ENCODE results near the gene SV2C. TPM values are rescaled to one million over a fixed set of nuclear protein-coding genes. Genes with fewer than 3 reads are reported as not detected.

Gene SV2C
- total RNA-seq, 1 donor from 2014 or later = 0.10 TPM

DNA sequence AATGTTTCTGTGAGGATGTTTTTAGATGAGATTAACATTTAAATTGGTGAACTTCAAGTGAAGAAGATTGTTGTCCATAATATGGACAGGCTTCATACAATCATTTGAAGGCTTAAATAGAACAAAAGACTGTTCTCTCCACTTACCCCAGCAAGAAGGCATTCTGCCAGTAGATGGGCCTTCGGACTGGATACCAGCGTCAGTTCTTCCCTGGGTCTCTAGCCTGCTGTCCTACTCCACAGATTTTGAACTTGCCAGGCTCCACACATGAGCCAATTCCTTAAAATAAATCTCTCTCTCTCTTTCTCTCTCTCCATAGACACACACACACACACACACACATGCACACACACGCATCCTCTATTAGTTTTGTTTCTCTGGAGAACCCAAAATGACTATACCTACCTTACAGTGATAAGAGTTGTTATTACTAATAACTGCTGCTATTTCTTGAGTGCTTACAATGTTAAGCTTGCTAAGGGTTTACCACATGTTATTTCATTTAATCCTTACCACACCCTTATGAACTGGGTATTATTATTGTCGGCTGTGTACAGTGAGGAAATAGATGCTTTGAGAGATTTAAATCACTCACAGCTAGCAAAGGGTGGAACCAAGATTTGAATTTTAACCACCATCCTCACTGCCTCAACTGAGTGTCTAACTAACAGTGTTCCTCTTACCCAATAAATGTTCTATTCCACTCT is 300.1 kb downstream of the SV2C start:
- DNase-seq = no peak

GRCh38 chr5:76384189-76384588 is 301.0 kb downstream of the SV2C start:
- no peak for DNase-seq

DNA sequence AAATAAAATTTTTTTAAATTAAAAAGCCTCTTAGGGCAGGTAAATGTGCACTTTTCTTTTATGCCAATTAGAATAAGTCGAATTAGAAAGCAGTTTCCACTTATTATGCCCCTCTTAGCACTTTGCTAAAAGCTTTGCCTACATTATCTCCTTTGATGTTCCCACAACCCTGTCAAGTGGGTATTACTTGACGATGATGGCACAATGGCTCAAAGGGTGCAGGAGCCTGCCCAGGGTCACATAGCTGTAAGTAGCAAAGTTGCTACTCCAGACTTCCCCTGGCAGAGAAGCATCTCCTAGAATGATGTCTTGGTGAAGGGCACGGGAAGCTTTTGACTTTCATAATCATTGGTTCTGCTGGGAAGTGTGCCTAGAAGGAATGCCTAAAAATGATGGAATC is 301.5 kb downstream of the SV2C start:
- no peak for DNase-seq

DNA sequence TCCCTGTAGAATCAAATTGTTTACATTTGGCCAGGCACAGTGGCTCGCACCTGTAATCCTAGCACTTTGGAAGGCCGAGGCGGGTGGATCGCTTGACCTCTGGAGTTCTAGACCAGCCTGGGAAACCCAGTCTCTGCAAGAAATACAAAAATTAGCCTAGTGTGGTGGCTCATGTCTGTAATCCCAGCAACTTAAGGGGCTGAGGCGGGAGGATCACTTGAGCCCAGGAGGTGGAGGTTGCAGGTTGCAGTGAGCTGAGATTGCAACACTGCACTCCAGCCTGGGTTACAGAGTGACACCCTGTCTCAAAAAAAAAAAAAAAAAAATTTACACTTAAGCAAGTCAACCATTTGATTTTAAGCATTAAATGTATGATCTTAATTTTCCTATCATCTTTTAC is 302.4 kb downstream of the SV2C start:
- DNase-seq = no peak

DNA sequence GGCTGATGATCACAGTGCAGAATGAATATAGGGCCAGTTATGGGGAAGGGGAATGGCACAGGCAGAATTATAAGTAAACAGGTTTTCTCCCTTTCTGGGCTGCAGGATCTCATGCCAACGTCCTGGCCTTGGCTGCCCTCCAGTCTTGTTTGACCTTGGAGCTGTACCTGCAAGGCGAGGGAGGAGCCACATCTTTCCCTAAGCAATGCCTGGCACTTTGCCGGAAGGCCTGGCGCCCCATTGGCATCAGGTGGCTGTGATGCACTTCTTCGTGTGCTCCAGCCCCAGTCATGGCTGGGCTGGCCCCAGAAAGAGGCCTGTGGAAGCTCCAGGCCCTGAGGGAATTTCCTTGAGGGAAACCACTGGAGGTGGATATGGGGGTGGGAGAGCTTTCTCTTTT is 303.2 kb downstream of the SV2C start:
- DNase-seq = no peak

DNA sequence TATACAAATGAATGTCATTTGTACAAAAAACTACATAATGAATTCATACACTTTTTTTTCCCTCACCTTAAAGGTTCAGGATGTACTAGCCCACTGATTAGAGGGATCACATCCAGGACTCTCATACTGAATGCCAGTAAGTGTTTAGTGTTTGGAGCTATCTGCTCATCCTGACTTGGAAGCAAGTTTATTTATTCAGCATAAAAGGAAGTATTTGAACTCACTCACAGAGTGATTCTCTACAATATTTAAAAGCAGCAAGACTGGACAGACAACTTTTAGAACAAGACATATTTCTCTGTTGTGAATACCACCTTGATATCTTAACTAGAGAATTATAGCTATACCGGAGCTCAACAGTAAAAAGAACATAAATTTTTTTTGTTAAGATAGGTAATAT is 305.1 kb downstream of the SV2C start:
- no peak for DNase-seq

GRCh38 chr5:76388791-76389512 is 305.8 kb downstream of the SV2C start:
- DNase-seq = no peak

DNA sequence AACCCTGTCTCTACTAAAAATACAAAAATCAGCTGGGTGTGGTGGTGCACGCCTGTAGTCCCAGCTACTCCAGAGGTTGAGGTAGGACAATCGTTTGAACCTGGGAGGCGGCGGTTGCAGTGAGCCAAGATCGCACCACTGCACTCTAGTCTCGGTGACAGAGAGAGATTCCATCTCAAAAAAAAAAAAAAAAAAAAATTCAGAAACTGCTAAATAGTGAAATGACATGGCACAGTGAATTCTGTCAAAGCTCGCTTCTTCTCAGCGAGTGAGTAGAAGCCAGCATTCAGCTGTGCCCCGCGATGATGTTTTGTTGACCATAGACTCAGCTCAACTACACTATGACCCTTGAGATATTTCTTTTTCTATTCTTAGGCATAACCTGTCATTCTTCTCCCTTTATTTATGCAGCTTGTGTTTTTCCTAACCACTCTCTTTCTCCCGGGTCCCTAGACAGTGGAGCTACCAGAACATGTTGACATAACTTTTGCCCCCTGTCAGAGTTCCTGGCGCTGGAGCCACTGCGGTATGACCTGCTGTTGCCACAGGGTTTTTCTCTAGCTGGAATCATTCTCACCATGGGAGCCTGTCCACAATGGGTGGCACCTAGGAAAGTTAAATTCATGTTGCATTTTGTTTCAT is 306.5 kb downstream of the SV2C start:
- no peak for DNase-seq

DNA sequence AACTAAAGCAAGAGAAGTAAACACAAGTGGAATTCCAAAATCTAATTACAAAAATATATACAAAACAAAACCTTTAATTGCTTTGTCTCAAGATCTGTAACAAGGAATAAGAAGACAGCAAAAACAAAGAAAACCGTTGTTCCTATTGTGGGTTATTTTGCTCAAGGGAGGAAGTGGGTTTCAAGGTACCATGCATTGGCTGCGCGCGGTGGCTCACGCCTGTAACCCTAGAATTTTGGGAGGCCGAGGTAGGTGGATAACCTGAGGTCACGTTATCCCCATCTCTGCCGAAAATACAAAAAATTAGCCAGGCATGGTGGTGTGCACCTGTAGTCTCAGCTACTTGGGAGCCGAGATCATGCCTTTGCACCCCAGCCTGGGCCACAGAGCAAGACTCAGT is 307.8 kb downstream of the SV2C start:
- no peak for DNase-seq

DNA sequence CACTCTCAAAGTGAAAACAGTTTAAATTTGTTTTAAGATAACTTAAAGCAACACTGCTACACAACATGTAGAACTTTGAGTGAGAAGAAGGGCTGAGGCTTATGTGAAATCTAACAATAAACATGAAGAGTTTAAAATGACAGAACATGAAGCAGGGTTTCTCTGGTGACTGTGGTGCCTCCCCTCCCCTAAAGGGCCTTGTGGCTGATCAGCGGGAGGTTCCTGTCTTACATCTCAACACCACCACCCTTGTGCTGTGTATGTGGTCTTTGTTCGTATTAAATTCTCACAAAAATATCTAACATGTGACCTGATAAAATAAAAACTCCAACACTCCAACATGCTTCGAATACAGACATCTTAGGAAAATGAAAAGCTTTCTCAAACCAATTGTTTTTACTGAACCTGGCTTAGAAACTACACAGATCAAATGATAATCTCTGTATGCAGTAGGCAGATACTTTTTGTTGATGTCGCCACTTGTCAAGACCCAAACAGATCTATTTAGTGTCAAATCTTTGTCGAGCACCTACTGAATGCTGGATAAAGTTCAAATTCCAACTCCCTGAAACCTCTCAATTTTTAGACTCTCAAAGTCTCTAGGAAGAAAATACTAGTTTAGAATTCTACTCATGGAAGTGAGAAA is 310.0 kb downstream of the SV2C start:
- no peak for DNase-seq

DNA sequence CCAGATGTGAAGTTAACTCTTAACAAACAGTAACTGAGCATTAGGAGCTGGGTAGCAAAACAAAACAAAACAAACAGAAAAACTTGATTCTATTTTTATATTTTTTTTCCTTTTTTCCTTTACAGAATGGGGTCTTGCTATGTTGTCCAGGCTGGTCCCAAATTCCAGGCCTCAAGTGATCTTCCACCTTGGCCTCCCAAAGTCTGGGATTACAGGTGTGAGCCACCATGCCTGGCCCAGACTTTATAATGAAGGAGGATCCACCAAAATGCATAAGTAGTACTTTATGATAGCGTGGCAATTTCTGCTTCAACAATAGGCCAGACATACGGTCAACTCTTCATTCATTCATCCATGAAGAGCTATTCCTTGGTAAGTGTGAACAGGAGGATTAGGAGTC is 314.0 kb downstream of the SV2C start:
- no peak for DNase-seq

DNA sequence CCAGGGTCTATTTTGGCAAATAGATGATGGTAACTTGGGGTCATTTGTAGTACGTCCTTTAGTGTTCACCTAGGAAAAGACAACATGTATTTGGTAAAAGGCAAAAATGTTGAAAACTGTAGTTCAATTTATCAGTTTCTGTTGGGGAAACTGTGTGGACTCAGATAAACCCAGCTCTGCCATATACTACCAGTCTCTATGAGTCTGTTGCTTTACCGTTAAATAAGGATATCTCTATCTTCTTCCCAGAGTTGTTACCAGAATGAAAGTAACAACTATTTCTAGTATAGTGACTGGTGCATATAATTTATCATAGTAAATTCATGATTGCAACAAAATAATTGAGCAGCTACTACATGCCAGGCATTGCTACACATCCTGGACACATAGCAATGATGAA is 316.1 kb downstream of the SV2C start:
- DNase-seq = no peak

DNA sequence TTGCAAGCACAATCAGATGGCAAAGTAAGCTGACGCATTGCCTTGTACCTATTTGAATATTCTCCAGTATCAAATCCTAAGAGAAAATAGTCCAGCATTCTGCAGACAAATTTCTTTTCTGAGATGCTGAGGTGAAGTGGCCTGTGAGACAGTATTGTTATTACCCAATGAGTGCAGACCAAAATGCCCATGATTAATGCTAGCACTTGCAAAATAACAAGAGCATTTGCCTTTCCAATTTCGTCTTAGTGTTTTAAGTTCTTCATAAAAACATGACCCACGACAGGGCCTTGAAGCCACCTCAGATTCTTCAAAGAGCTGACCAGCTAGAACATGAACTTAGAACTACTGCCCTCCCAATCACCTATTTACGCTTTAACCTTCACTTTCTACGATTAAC is 317.3 kb downstream of the SV2C start:
- no peak for DNase-seq

- peak; percentile 27 for DNase-seq
These were observed 318.6 kb downstream of the SV2C start for GRCh38 chr5:76401801-76402250.

DNA sequence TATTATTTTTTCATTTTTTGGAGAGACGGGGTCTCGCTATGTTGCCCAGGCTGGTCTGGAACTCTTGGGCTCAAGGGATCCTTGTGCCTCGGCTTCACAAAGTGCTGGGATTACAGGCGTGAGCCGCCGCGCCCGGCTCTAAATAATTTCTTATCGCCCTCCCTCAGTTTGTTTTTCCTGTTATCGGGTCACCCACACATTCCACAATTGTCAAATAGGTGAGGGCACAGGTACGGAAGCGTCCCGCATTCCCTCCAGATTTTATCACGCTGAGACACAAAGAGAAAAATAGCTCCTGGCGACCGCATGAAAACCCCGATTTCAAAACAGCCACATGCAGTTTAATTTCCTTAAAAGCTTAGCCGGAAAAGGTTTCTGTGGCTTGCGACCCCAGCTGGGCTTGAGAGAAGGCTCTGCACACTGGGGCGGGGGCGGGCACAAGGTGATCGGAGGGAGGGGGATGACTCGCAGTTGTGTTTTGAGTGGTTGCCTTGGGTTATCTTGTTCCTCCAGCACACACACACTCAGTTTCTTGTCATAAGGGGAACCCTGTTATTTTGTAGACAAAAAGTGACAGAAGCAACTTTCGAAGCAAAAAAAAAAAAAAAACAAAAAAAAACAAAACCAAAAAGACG is 319.2 kb downstream of the SV2C start:
- DNase-seq = peak; percentile 72

DNA sequence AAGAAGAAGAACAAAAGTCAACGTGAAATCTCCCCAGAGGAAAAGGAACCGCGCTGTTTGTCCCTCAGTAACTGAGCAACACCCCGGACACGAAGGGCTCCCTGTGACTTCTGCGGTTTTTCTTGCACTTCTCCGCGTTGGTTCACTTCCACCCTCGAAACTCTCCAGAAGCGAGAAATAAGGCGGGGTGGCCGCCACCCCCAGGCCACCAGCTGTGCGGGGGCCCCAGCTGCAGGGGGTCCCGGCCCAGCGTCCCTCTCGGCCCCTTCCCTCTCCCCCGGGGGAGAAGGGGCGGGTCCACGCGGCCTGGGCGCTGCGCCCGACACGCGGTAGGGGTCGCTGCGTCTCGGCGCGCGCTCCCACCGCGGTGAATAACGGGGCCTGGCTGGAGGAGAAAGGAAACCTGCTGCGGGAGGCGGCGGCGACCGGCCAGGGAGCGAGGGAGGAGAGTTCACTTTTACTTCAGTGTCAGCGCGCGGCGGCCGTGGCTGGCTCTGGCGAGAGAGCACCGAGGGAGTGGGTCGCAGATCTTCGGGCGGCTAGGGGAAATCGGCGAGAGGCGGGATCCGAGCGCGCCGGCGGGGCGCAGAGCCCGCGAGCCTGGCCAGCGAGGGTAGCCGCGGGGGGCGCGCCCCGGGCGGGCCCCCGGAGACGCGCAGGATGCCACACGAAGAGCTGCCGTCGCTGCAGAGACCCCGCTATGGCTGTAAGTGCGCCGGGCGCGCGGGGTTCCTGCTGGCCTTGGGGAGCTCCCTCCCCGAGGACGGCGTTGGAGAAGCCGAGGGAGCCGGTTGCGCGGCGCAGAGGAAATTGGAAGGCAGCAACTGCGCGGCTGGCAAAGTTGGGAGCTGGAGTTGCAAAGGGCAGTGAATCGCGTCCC is 319.9 kb downstream of the SV2C start, which contains the start of gene IQGAP2:
Gene IQGAP2, plus strand, starts transcription at position 400 of the 880 bp plus-strand sequence. Its CDS starts 261 bp downstream, at position 661.
- peak; percentile 72 for DNase-seq

Small RNA genes lying within 50 kb of the gene (small RNA-seq; reads per million reads assigned to genes)
- gene AC113404.2 (ENCODE audit: low replicate concordance) (not detected), gene RNA5SP186 (ENCODE audit: low replicate concordance) (not detected)

Data from skin of body (tissue), 3 donors.